Lower leg skin (tissue), 3 donors: ENCODE results near the gene NDST1.

Source experiments
- CTCF ChIP-seq, 3 donors: fragments of 450-650 bp; IDR thresholded peaks; one replicate each; pipeline ENCODE4 v1.5.1; 2016; ENCODE audit warnings: antibody characterized with exemption in 3 of 3, mild to moderate bottlenecking in 3 of 3, moderate library complexity in 2 of 3
- POLR2A ChIP-seq, 2 donors: fragments of 450-650 bp; IDR thresholded peaks; one replicate each; pipeline ENCODE4 v1.6.1; 2016 to 2017; ENCODE audit warnings: antibody characterized with exemption in 2 of 2, mild to moderate bottlenecking in 1 of 2, moderate library complexity in 1 of 2

DNA sequence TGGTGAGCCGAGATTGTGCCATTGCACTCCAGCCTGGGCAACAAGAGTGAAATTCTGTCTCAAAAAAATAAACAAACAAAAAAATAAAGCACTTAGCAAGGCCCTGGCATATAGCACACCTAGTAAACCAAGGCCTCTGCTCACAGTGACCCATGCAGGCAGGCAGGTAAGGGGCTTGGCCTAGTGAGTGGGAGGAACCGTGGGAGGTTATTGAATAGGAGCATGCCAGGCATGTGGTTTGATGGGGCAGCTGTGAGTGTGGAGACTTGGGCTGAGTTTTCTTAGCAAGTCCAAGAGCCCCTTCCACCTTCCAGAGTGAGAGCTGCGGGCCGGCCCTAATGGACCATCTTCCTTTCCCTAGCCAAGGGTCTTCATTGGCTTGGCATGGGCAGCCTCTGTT lies 4.5 kb upstream of the NDST1 start:
- TF ChIP-seq CTCF (IDR thresholded peaks at IDR 0.05) (no peak), POLR2A (IDR thresholded peaks at IDR 0.05) (no peak)
